ENCODE results near the gene PITX3.

PITX3 gene

GRCh38 chr10:102241444-102242117 lies at the start of gene PITX3:
Gene PITX3 (minus strand): TSS chr10:102241512. CDS start chr10:102232080, 9,432 bp downstream.
- DNase-seq (ENCODE audit: extremely low read depth in 1 of 2, low read depth in 1 of 2), result peak; percentile 77 to 85

- DNase-seq (ENCODE audit: extremely low read depth in 1 of 2, low read depth in 1 of 2), result no peak
Measured at GRCh38 chr10:102289840-102290239, 48.5 kb upstream of the PITX3 start.

- no peak for DNase-seq (ENCODE audit: extremely low read depth in 1 of 2, low read depth in 1 of 2)
Measured at GRCh38 chr10:102289356-102289755, 48.0 kb upstream of the PITX3 start.

- DNase-seq (ENCODE audit: extremely low read depth in 1 of 2, low read depth in 1 of 2), result no peak
Measured at GRCh38 chr10:102287991-102288390, 46.7 kb upstream of the PITX3 start.

GRCh38 chr10:102287538-102287937 lies 46.2 kb upstream of the PITX3 start:
- no peak for DNase-seq (ENCODE audit: extremely low read depth in 1 of 2, low read depth in 1 of 2)

- DNase-seq (ENCODE audit: extremely low read depth in 1 of 2, low read depth in 1 of 2), result no peak
Measured at GRCh38 chr10:102286216-102286615, 44.9 kb upstream of the PITX3 start.

GRCh38 chr10:102285133-102285532 lies 43.8 kb upstream of the PITX3 start:
- no peak for DNase-seq (ENCODE audit: extremely low read depth in 1 of 2, low read depth in 1 of 2)

- DNase-seq (ENCODE audit: extremely low read depth in 1 of 2, low read depth in 1 of 2), result no peak
Measured at GRCh38 chr10:102284531-102284930, 43.2 kb upstream of the PITX3 start.

- DNase-seq (ENCODE audit: extremely low read depth in 1 of 2, low read depth in 1 of 2), result no peak
Measured at GRCh38 chr10:102283890-102284289, 42.6 kb upstream of the PITX3 start.

GRCh38 chr10:102283488-102283887 lies 42.2 kb upstream of the PITX3 start:
- DNase-seq (ENCODE audit: extremely low read depth in 1 of 2, low read depth in 1 of 2), result no peak

- no peak for DNase-seq (ENCODE audit: extremely low read depth in 1 of 2, low read depth in 1 of 2)
Measured at GRCh38 chr10:102281102-102281487, 39.8 kb upstream of the PITX3 start.

- DNase-seq (ENCODE audit: extremely low read depth in 1 of 2, low read depth in 1 of 2), result no peak
Measured at GRCh38 chr10:102280397-102281101, 39.2 kb upstream of the PITX3 start.

GRCh38 chr10:102279104-102279503 lies 37.8 kb upstream of the PITX3 start:
- no peak for DNase-seq (ENCODE audit: extremely low read depth in 1 of 2, low read depth in 1 of 2)

- no peak for DNase-seq (ENCODE audit: extremely low read depth in 1 of 2, low read depth in 1 of 2)
Measured at GRCh38 chr10:102275343-102275742, 34.0 kb upstream of the PITX3 start.

GRCh38 chr10:102274062-102274461 lies 32.8 kb upstream of the PITX3 start:
- no peak for DNase-seq (ENCODE audit: extremely low read depth in 1 of 2, low read depth in 1 of 2)

GRCh38 chr10:102269017-102269416 lies 27.7 kb upstream of the PITX3 start:
- DNase-seq (ENCODE audit: extremely low read depth in 1 of 2, low read depth in 1 of 2), result no peak

- DNase-seq (ENCODE audit: extremely low read depth in 1 of 2, low read depth in 1 of 2), result no peak
Measured at GRCh38 chr10:102268375-102268888, 27.1 kb upstream of the PITX3 start.

GRCh38 chr10:102267748-102268147 lies 26.4 kb upstream of the PITX3 start:
- DNase-seq (ENCODE audit: extremely low read depth in 1 of 2, low read depth in 1 of 2), result no peak

- no peak for DNase-seq (ENCODE audit: extremely low read depth in 1 of 2, low read depth in 1 of 2)
Measured at GRCh38 chr10:102266670-102267069, 25.4 kb upstream of the PITX3 start.

GRCh38 chr10:102264371-102264770 lies 23.1 kb upstream of the PITX3 start:
- DNase-seq (ENCODE audit: extremely low read depth in 1 of 2, low read depth in 1 of 2), result no peak

- no peak for DNase-seq (ENCODE audit: extremely low read depth in 1 of 2, low read depth in 1 of 2)
Measured at GRCh38 chr10:102262744-102263370, 21.5 kb upstream of the PITX3 start.

- no peak for DNase-seq (ENCODE audit: extremely low read depth in 1 of 2, low read depth in 1 of 2)
Measured at GRCh38 chr10:102261842-102262241, 20.5 kb upstream of the PITX3 start.
